GF-D8 (cell line): ENCODE data around the gene RXRA.

Experiments
- DNase-seq: peaks from one replicate; lab custom pipeline; 2025; lab: John Stamatoyannopoulos, UW

RXRA gene

DNA sequence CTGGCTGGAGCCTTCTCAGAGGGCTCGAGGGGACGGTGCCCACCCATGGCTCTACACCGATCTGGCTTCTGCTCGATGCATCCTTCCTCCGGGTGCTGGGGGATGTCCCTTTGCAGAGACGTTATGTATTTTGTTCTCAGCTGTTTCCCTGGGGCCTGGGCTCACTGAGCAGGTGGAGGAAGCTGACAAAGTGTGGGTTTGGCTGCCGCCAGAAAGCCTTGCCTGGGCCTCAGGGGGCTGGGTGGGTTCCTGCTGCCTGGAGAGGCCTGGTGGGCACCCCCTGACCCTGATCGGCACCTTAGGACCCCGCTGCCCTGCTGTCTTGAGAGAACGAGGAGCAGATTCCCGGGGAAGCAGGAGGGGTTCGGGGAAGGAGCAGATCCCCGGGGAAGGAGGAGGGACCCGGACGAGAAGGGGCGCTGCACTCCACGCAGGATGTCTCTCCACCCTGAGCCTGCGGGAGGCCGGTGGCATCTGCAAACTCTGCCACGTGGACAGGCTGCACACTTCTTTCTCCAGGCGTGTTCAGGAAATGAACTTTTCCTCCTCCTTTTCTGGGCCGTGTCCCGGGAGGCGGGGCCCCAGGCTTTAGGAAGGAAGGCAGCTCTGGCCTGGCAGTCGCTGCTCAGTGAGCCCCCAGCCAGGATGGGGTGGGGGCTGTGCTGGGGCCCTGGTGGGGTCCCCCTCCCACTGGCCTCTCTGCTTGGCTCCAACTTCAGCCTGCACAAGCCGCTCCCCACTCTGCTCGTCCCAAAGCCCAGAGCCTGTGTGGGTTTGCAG lies 148.9 kb downstream of the RXRA start:
- no peak for DNase-seq

DNA sequence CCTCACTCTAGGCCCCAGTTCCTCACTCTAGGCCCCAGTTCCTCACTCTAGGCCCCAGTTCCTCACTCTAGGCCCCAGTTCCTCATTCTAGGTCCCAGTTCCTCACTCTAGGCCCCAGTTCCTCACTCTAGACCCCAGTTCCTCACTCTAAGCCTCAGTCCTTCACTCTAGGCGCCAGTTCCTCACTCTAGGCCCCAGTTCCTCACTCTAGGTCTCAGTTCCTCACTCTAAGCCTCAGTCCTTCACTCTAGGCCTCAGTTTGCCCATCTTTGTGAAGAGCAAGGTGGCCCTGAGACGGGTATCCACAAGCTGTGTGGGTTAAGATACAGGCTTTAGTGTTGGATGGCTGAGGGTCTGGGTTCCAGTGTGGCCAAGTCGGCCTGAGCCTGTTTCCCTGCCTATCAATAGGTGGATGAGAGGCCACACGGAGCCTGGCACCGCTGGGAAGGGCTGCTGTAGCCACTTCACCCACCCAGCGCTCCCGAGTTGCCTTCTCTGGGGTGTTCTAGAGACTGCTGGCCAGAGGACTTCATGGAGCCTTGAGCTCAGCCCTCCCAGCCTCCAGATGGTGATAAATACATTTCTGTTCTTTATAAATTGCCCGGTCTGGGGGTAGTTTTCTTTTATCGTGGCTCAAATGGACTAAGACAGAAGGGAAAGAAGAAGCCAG lies 150.2 kb downstream of the RXRA start:
- DNase-seq, result no peak

DNA sequence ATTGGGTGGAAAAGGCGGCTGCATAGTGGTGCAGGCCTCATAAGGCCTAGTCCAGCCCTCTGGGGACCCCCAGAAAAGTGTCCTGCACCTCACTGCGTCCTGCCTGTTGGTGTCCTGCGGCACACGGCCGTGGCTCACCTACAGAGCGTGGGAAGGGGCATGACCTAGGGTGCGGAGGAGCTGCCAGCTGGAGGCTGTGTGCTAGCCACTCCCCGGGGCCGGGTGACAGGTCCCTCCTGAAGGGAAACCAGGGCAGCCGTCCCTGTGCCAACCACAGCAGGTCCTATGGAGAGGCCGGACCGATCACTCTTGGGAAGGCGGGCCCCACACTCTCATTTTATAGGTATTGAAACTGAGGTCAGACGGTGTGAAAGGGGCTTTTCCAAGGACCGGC lies 150.7 kb downstream of the RXRA start:
- no peak for DNase-seq

DNA sequence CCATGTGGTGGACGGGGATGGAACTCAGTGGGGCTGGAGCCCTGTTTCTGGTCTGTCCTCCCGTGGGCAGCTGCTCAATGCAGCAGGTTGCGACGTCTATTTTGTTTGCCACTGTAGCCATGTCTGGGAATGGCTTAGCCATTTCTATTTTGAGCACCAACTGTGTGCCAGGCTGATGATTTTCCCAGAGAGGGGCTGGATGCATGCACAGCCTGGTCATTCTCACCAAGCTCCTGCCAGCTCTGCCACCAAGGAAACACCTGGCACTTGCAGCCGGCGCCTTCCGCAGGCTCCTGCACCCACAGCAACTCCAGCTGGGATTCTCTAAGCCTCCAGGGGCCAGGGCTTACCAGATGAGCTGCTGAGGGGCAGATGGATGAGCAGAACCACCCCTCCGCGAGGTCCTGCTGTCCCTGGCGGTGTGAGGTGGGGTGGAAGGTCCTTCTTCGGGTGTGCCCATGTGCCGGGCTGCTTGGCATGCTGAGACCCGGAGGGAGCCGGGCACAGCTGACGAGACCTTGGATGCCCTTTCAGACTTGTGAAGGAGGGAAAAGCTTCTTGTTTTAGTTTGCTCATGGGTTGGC lies 151.2 kb downstream of the RXRA start:
- no peak for DNase-seq

DNA sequence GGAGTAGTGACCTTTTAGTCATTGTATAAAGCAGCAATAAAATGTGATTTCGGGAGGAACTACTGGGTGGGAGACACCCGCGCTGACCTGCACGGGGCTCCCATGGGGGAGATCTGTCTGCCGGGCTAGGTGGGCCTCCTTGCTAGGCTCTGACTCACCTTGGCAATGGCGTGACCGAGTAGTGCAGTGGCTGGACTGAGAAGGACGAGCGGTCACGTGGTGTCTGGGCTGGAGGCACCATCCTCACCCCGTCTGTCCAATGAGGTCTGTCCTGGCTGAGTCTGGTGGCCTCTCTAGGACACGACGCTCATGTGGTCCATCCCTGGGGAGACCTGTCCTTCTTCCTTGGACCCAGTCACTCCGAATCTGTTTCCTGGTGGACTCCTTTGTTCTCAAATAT lies 151.7 kb downstream of the RXRA start:
- DNase-seq, result no peak

DNA sequence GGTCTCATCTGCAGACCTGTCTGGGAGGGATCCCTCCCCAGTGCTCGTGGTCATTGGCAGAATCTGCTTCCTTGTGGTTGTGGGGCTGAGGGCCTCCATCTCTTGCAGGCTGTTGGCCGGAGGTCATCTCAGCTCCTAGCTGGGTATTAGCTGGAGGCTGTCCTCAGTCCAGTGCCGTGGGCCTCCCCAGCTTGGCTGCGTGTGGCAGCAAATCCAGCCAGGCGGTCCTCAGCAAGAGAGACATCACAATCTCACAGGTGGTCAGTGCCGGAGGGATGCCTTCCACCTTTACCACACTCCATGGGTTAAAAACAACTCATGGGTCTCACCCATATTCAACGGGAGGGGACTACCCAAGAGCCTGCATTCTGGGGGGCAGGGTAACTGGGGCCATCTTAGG lies 155.5 kb downstream of the RXRA start:
- DNase-seq, result no peak

DNA sequence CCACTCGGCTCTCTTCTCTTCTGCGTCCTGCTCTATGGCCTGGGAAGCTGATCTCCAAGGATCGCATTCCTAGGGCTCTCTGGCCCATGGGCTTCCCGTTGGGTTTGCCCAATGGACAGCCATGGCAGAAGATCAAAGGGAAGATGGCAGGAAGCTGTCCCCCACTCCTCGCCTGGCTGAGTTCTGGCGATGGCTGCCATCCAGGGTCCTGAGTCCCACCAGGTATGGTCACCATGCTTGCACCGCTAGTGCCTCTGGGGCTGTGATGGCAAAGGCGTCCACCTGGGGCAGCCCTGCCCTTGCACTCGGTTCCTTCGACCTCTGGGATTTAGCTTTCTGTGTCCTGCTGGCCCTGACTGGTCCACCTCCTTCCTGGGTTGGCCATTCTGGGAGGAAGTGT lies 156.0 kb downstream of the RXRA start:
- DNase-seq, result no peak

DNA sequence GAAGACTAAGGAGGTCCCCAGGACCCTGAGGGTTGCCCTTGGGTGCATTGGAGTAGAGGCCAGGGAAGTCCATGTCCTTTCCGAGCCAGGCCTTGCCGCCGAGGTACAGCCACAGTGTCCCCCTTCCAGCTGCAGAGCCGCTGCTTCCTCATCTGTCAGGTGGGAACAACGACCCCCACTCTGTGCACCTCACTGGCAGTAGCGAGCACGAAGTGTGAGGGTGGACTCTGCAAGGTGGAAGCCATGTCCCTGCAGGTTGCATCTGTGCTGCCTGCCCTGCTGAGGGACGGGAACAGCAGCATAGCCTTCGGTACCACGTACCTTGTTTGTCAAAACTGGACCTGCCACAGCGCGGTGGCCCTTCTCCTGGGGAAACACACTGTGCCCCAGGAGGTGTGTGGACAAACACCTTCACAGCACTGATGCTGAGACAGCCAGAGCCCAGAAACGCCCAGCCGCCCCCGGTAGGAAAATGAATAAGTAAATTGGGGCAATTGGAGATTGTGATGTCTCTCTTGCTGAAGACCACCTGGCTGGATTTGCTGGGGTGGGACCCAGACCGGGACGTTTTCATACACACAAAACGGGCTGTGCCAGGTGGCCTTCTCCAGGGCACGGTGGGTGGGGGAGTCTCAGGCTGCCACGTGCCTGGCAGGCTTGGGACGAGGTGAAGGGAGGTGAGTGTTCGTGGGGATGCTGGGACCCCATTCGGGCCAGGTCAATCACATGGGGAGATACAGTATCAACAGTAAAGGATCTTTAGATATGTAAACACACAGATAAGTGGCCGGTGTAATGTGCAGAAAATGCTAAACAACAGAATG lies 157.3 kb downstream of the RXRA start:
- no peak for DNase-seq

DNA sequence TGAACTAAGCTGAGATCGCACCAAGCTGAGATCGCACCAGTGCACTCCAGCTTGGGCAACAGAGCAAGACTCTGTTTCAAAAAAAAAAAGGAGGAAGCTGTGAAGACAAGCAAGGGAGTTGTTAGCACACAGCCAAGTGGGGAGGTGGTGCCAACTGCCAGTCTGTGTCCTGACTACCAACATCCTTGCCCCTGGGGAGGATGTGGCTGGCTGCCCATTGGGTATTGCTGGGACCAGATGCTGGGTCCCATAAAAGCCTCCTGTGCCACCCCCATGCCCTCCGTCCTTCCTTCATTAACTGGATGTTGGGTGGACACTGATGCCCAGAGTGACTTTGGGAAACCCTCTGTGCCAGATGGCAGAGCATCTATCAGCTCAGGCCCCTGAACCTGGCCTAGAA lies 158.2 kb downstream of the RXRA start:
- DNase-seq, result no peak

DNA sequence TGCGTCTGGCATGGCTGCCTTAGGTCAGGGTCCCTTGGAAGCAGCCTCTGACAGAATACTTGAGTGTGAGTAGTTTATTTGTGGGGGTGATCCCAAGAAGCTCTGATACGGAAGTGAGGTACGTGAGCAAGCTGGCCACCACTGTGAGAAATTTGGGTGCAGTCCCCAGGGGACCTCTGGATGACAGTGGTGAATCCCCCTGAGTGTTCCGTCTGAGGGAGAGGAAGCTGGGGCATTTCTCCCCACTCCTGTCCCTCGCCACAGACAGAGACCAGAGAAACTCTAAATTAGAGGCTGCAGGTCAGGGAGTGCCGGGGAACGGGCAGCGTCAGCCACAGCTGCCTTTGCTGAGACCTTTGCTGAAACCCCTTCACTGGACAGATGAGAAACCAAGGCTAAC lies 159.4 kb downstream of the RXRA start:
- no peak for DNase-seq

DNA sequence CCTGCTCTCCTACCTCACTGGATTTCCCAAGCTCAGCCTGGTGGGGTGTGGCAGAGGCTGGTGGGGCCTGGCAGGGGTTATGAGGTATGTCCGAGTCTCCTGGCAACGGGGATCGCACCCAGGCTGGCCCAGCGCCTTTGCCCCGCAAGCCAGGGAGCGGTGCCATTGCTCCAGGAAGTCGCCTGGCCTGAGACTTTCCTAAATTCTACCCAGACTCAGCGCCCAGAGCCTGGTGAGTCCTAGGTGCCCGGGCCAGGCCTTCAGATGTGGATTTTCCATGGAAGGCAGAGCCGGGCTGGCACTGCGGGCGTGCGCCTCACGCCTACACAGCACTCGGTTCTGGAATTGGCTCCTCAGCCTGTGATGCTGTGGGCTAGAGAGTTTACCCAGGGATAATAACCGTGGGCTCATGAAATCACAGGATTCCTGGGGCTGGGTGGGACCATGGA lies 159.9 kb downstream of the RXRA start:
- no peak for DNase-seq

DNA sequence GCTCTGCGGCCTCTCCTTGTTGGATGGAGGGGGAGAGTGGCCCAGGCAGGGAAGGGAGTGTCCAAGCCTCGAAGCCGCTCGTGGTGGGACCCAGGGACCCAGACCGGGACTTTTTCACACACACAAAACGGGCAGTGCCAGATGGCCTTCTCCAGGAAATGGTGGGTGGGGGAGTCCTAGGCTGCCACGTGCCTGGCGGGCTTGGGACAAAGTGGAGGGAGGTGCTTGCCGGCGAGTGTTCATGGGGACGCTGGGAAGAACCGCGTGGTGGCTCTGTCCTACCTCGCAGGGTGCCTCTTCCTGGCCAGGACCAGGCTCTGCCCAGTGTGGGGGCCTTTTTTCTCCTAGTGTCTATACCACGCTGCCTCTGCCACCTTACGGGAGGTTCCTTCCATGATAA lies 160.3 kb downstream of the RXRA start:
- DNase-seq, result no peak
